Gastroesophageal sphincter (tissue), 4 donors: Measurements from ENCODE around the gene GRHL1. TPM values are rescaled to one million over a fixed set of nuclear protein-coding genes. Genes with fewer than 3 reads are reported as not detected.

ENCODE experiments used
- ATAC-seq: fragments of 150-250 bp; one replicate; pipeline ENCODE4 v1.9.1; 2016; ENCODE audit warnings: mild to moderate bottlenecking, moderate library complexity
- H3K27ac ChIP-seq, 4 donors: fragments of 200-600 bp; sonication (generic) in 3 of 4; 1 replicate in 3 of 4; 2 replicates in 1 of 4; pipeline ENCODE4 v1.5.1; 2016 to 2019
- H3K27me3 ChIP-seq: fragments of 200-600 bp; sonication (generic); one replicate; pipeline ENCODE4 v1.5.1; 2019
- H3K36me3 ChIP-seq, 2 donors: fragments of 200-600 bp; sonication (generic); one replicate each; pipeline ENCODE4 v1.5.1; 2019; ENCODE audit warnings: control low read depth in 1 of 2
- H3K4me1 ChIP-seq, 3 donors: fragments of 200-600 bp; sonication (generic); 1 replicate in 2 of 3; 2 replicates in 1 of 3; pipeline ENCODE4 v1.5.1; 2016 to 2019; ENCODE audit warnings: control low read depth in 2 of 3
- H3K4me3 ChIP-seq, 2 donors: fragments of 200-600 bp; sonication (generic); one replicate each; pipeline ENCODE4 v1.5.1; 2019; ENCODE audit warnings: mild to moderate bottlenecking in 1 of 2, moderate library complexity in 1 of 2
- H3K9me3 ChIP-seq, 3 donors: fragments of 200-600 bp; sonication (generic); one replicate each; pipeline ENCODE4 v1.5.1; 2017 to 2019; ENCODE audit warnings: control low read depth in 2 of 3
- CTCF ChIP-seq, 4 experiments: fragments of 200-600 bp in 2 of 4; fragments of 450-650 bp in 2 of 4; sonication (generic) in 1 of 4; IDR thresholded peaks; one replicate each; pipeline ENCODE4 v1.5.1; 2017 to 2019; ENCODE audit warnings: antibody characterized with exemption in 4 of 4, mild to moderate bottlenecking in 2 of 4, moderate library complexity in 2 of 4
- EP300 ChIP-seq: sonication (generic); formaldehyde crosslinking; IDR thresholded peaks from one replicate; pipeline ENCODE4 v1.6.1; 2017; ENCODE audit warnings: antibody characterized with exemption, mild to moderate bottlenecking
- POLR2A ChIP-seq, 2 donors: fragments of 450-650 bp; IDR thresholded peaks; one replicate each; pipeline ENCODE4 v1.6.1; 2017; ENCODE audit warnings: antibody characterized with exemption in 2 of 2, mild to moderate bottlenecking in 2 of 2, moderate library complexity in 1 of 2
- POLR2AphosphoS5 ChIP-seq: sonication (generic); formaldehyde crosslinking; IDR thresholded peaks from one replicate; pipeline ENCODE4 v1.6.1; 2017; ENCODE audit warnings: antibody characterized with exemption
- WGBS, 2 donors: methylation state at CpG; one replicate each; pipeline ENCODE4 v1.1.5; 2018; ENCODE audit warnings: low coverage in 1 of 2; 5-methylcytosine and 5-hydroxymethylcytosine counted together
- total RNA-seq, 4 donors: library from RNA; depleted of rRNA; stranded (reverse); fragments of >200 nt; gene quantifications; one replicate each; pipeline ENCODE4 v1.1.0, GENCODE V29; 2016

The GRHL1 gene
- total RNA-seq, 4 donors from 2014 or later: 1.3 to 6.1 (median 2.3) TPM

GRCh38 chr2:9951272-9951521 is 296 bp upstream of the GRHL1 start:
- Histone ChIP-seq H3K9me3 (no peaks in the 10 kb centered on the region), H3K4me1 (peaks cover 0 to 14% (median 4%) of the 10 kb centered on the region in 3 donors), H3K36me3 (no peaks in the 10 kb centered on the region), H3K27me3 (peaks cover 8% of the 10 kb centered on the region), H3K4me3 (peak overlapping the region; percentile 58 to 83), H3K27ac (peak overlapping the region in 3 of 4 donors; percentile 65 to 79 (median 79))
- 7% methylated on average over 3 of the region's 47 CpGs; no CpG with 5 or more reads in 1 of the 2 donors for WGBS, 2 donors
- ATAC-seq: no peak
- TF ChIP-seq POLR2A (IDR thresholded peaks at IDR 0.05) (no peak), EP300 (no peak), POLR2AphosphoS5 (no peak), CTCF (IDR thresholded peaks at IDR 0.05) (no peak)

DNA sequence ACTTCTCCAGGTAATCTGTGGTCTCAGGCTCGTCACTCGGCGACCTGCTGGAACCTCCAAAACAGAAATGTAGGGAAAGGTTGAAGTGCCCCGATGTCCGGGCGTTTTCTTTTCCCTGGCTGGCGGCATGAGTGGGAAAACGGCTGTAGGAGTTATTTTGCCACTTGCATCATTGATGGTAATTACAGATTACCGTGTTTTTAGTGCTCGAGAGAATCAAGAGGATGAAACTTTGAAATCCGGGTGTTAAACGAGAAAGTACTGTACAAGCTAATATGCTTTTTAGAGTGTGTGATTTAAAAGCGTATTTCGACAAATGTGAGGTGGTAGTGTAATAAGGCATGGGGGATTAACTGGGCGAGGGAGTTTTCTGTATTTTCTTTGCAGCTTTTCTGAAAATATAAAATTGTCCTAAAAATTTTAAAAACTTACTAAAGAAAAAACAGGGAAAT is 819 bp downstream of the GRHL1 start:
- H3K9me3 ChIP-seq: no peaks in the 10 kb centered on the region
- no peak for TF ChIP-seq POLR2A (IDR thresholded peaks at IDR 0.05)
- H3K4me1 ChIP-seq: peaks cover 0 to 14% (median 4%) of the 10 kb centered on the region in 3 donors
- WGBS, 2 donors: 31 to 32% methylated on average over 9 to 12 of the region's 15 CpGs
- H3K27me3 ChIP-seq: no peaks in the 10 kb centered on the region
- H3K4me3 ChIP-seq: peak overlapping the region; percentile 39 to 83
- H3K36me3 ChIP-seq: no peaks in the 10 kb centered on the region
- H3K27ac ChIP-seq: peak overlapping the region in 2 of 4 donors; percentile 79 to 81
- ATAC-seq: no peak

- 84 to 92% methylated on average over 8 of the region's 8 CpGs for WGBS, 2 donors
- Histone ChIP-seq H3K4me3 (no peak overlapping the region), H3K4me1 (peaks cover 0 to 14% (median 4%) of the 10 kb centered on the region in 3 donors), H3K27me3 (no peaks in the 10 kb centered on the region), H3K9me3 (no peaks in the 10 kb centered on the region), H3K36me3 (no peaks in the 10 kb centered on the region), H3K27ac (no peak overlapping the region)
- no peak for ATAC-seq
- TF ChIP-seq EP300 (no peak), POLR2AphosphoS5 (no peak), CTCF (IDR thresholded peaks at IDR 0.05) (no peak), POLR2A (IDR thresholded peaks at IDR 0.05) (no peak)
These were observed 1.5 kb downstream of the GRHL1 start for GRCh38 chr2:9952856-9953503.

- TF ChIP-seq POLR2AphosphoS5 (no peak), POLR2A (IDR thresholded peaks at IDR 0.05) (no peak), CTCF (IDR thresholded peaks at IDR 0.05) (no peak), EP300 (no peak)
- ATAC-seq: no peak
- Histone ChIP-seq H3K4me1 (peaks cover 0 to 14% (median 4%) of the 10 kb centered on the region in 3 donors), H3K36me3 (no peaks in the 10 kb centered on the region), H3K27me3 (no peaks in the 10 kb centered on the region), H3K4me3 (no peak overlapping the region), H3K9me3 (no peaks in the 10 kb centered on the region), H3K27ac (no peak overlapping the region)
- 80 to 83% methylated on average over 1 to 3 of the region's 3 CpGs for WGBS, 2 donors
These were observed 2.6 kb downstream of the GRHL1 start for GRCh38 chr2:9954136-9954535.

DNA sequence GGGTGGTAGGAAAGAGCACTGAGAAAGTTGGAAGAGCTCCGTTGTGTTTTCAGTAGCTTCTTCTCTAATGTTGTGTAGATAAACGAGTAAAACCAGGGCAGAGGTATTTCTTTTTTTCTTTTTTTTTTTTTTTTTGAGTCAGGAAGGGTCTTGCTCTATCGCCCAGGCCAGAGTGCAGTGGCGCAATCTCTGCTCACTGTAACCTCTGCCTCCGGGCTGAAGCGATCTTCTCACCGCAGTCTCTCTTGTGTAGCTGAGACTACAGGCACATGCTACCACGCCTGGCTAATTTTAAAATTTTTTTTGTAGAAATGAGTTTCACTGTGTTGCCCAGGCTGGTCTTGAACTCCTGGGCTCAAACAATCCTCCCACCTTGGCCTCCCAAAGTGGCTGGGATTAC is 6.6 kb downstream of the GRHL1 start:
- Histone ChIP-seq H3K4me1 (no peaks in the 10 kb centered on the region), H3K27ac (no peak overlapping the region), H3K4me3 (no peak overlapping the region), H3K27me3 (no peaks in the 10 kb centered on the region), H3K36me3 (peaks cover 0 to 7% of the 10 kb centered on the region in 2 donors), H3K9me3 (no peaks in the 10 kb centered on the region)
- no peak for ATAC-seq
- TF ChIP-seq POLR2AphosphoS5: no peak
- no peak for TF ChIP-seq EP300
- TF ChIP-seq POLR2A (IDR thresholded peaks at IDR 0.05): no peak
- no peak for TF ChIP-seq CTCF (IDR thresholded peaks at IDR 0.05)
- 95% methylated on average over 2 to 8 of the region's 8 CpGs for WGBS, 2 donors
